GM21381 (cell line): ENCODE data around the gene CCDC116.

Experiments used
- ATAC-seq: cut with Tn5 transposase; IDR thresholded peaks from one replicate; pipeline ENCODE4 v1.9.1; 2021; ENCODE audit warnings: mild to moderate bottlenecking, moderate library complexity; ENCODE audit not compliant: unreplicated experiment

The CCDC116 gene

DNA sequence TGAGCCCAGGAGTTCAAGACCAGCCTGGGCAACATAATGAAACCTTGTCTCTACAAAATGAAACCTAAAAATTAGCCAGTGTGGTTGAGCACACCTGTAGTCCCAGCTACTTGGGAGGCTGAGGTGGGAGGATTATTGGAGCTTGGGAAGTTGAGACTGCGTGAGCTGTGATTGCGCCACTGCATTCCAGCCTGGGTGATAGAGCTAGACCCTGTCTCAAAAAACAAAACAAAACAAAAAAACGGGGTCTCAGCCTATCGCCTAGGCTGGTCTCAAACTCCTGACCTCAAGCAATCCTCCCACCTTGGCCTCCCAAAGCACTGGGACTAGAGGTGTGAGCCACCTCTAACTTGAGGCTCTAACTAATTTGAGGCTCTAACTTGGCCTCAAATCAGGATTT lies 46.8 kb downstream of the CCDC116 start:
- ATAC-seq: no peak

DNA sequence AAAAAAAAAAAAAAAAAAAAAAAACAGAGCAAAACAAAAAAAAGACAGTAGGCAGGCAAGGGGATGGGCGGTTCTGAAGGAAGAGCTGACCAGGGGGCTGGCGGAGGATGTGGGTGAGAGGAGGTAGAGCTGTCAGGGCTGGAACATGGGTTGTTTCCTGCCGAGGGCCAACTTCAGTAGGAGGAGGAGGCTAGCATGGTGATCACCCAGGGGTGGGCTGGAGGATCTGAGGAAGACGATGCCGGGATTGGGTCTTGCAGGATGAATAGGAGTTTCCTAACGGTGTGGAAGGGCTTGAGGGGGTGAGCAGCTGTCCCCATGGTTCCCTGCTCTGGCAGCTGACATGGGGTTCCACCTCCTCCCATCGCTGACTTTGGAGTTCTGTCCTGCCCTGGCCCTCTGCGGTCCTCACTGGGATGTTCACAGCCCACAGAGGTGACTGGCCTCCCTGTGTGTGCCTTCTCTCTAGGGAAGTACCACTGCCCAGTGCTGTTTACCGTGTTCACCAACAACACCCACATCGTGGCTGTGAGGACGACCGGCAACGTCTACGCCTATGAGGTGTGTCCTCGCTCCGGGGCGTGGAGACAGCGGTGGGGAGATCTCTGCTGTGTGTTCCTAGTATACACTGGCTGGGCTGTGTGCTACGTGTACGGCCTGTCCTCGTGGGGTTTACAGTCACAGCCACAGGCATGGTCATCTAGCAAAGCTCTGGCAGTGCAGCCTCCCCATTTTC lies 48.4 kb downstream of the CCDC116 start:
- ATAC-seq: no peak

DNA sequence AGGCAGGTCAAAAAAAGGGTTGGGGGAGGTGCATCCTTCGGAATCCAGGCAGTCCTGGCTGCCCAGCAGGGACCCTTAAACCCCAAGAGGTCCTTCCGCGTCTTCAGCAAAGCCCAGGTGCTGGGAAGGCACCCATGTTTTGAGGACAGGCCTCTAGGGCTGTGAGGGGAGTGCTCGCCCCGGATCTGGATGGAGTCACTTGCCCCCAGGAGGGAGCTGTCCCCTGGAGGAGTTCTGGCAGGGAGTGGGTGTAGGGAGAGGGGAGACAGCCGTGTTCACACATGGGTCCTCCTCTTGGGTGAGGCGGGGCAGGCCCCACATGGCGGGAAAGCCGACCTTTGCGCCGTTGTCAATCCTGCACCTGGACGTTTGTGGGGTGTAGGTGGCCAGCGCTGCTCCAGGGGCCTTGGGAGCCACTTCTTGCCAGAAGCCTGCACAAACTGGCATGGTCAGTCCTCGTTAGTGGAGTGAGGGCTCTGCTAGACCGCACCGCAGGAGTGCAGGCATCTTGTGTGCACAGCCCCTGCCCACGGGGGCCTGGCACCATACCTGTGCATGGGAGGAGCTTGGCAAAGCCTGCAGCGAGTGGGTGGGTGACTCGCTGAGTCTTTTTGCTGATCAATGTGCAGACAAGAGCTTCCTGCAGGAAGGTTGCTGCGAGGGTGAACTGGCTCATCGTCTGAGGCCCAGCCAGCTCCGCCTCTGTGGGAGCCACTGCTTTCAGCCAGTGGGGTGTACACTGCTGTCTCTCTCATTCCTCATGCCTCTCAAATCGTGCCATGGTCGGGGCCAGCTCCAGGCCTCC lies 49.2 kb downstream of the CCDC116 start:
- no peak for ATAC-seq

DNA sequence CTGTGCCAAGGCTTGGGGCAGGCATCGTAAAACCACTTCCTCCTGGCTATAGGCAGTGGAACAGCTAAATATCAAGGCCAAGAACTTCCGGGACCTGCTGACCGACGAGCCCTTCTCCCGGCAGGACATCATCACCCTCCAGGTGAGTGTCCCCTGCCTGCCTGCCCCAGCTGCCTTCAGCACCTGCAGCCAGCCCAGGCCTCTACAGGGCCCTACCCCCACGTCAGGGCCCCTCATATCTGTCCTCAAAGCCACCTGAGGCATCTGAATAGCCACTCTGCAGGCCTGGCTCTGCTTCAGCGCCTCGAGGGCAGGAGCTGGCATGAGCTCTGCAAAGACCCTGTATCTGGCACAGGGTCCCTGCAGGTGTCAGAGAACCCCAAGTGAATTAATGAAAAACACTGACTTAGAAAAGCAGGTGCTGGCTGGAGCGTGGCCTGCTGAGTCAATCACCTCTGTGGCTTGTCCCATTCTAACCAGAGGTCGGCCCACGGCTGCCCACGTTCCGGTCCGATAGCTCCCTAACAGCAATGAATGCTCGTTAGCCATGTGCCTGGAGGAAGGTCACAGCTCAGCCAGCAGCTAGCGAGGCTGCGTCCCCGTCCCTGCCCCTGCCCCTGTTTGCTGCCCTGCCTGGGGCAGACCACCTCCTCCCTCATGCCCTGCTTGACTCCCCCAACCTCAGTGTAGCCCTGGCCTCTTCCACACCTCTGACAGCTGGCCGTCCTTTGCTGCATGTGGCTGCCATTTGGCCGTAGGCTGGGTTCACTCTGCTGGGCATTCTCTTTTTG lies 50.0 kb downstream of the CCDC116 start:
- ATAC-seq: no peak

DNA sequence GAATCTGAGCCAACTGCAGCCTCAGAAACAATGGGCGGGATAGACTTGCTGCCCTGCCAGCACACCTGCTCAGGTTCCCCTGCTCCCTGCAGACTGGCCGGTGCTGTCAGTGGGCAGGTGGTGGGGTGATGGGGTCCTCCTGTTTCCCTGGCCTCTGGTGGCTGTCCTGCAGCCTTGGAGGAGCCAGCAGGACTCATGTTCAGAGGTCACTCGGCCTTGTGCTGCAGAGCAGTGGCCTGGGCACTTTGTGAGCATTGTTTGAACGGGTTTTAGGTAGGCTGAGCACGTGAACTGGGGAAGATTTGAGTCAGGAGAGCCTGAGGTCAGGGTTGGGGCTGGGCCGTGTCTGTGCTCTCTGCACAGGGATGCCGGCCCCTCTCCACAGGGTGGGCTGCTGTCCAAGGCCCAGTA lies 50.8 kb downstream of the CCDC116 start:
- ATAC-seq: no peak

DNA sequence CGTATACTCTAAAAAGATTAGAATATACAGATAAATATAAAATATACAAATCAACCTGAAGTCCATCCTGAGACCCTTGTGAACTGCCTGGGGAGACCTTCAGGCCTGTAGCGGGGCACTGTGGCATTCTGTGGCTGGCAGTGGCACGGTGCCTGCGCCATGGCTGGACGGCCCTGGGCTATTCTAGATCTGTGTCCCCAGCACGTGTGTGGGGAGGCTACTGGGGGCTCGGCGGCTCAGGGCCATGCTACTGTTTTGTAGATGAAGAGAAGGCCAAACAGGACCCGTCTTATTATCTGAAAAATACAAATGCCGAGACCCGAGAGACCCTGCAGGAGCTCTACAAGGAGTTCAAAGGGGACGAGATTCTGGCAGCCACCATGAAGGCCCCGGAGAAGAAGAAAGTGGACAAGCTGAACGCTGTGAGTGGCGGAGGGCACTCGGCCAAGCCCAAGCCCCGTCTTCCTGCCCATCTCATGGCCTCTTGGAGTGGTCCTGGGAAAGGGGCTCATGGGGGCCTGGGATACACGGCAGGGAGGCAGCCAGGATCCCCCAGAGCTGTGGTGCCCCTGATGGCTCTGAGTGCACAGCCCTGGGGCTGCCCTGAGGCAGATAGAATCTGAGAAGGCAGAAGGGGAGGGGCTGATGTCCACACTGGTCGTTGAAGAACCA lies 52.1 kb downstream of the CCDC116 start:
- no peak for ATAC-seq

DNA sequence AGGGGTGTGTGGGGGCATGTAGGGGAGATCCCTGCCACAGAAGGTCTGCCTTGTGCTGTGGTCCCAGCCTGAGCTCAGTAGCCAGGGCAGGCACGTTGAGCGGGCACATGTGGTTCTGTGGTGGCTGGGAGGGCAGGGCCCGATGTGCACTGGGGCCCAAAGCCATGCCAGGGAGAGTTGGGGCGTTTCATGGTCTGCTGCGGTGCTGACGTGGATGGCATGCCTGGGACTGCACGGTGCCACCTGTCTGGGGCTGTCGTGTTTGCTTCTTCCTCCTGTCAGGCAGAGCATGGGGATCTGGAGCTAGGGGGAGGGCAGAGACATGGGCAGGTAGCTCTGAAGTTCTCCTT lies 52.6 kb downstream of the CCDC116 start:
- no peak for ATAC-seq

DNA sequence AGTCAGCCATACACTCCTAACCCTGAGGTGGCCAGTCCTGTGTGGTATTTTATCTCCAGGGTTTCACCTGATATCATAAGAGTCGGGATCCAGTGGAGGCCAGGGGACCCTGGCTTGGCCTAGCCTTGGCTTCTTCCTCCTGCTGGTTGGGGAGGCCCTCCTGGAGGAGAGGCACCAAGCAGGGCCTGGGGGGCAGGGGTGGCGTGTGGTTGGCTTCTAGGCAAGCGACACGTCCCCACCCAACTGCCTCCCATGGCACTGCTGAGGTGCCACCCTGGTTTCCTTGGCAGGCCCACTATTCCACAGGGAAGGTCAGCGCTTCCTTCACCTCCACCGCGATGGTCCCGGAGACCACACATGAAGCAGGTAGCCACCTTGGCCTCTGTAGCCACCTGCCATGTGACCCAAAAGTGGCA lies 53.6 kb downstream of the CCDC116 start:
- ATAC-seq: no peak
